GM12878 (cell line): ENCODE data around the gene GID8. TPM values are rescaled to one million over a fixed set of nuclear protein-coding genes. Genes with fewer than 3 reads are reported as not detected.
A peak's percentile ranks its signal among the peaks of the same experiment; 100 is the strongest.

ENCODE experiments used
- ATAC-seq: fragments of 200-7000 bp; cut with Tn5 transposase; 3 replicates; pipeline ENCODE4 v1.9.1; 2020; ENCODE audit warnings: mild to moderate bottlenecking, moderate library complexity
- Bru-seq: library from RNA; stranded (reverse); fragments of 400-500 nt; gene quantifications from one replicate; lab custom pipeline; 2021; lab: Mats Ljungman, UMichigan
- BruChase-seq, 2 experiments: library from RNA; stranded (reverse); fragments of 400-500 nt; gene quantifications; one replicate each; lab custom pipeline; 2021; lab: Mats Ljungman, UMichigan
- BruUV-seq: library from RNA; stranded (reverse); fragments of 400-500 nt; replicated peaks from 2 replicates; lab custom pipeline; 2021; lab: Mats Ljungman, UMichigan
- CTCF ChIA-PET: fragments of 300-600 bp; sonication (Branson Sonifier 250); formaldehyde crosslinking; extraction: SDS; loops from one replicate; lab custom pipeline; 2021; ENCODE audit warnings: inconsistent platforms; lab: Yijun Ruan, JAX
- POLR2A ChIA-PET: fragments of 350-600 bp; formaldehyde crosslinking; extraction: SDS; loops from one replicate; lab custom pipeline; 2021; ENCODE audit warnings: inconsistent platforms; lab: Charles Lee
- RAD21 ChIA-PET: fragments of 300-600 bp; sonication (Branson Sonifier 250); formaldehyde crosslinking; loops from one replicate; lab custom pipeline; 2023; ENCODE audit warnings: antibody characterized with exemption; ENCODE audit not compliant: unreplicated experiment; lab: Charles Lee
- SMC1A ChIA-PET: fragments of 300-600 bp; sonication (Branson Sonifier 250); formaldehyde crosslinking; loops from one replicate; lab custom pipeline; 2023; ENCODE audit not compliant: unreplicated experiment, uncharacterized antibody; lab: Charles Lee
- DNase-seq: peaks from one replicate; pipeline ENCODE4 v3.0.0-alpha.2; 2011; ENCODE audit warnings: low read depth, low spot score
- FAIRE-seq: peaks from 3 replicates; lab custom pipeline; 2011; peaks lifted over from hg19 to GRCh38; lab: Jason Lieb, UNC
- H2AFZ ChIP-seq: 2 replicates; pipeline ENCODE4 v1.6.0; 2011; ENCODE audit warnings: low read depth, low read length, control low read depth; ENCODE audit not compliant: control insufficient read depth
- H3K27ac ChIP-seq: 2 replicates; pipeline ENCODE4 v1.5.1; 2011; ENCODE audit warnings: control low read depth; ENCODE audit not compliant: control insufficient read depth, insufficient read depth
- H3K27me3 ChIP-seq, 2 experiments: replicated peaks in 1 of 2; 2 replicates each; pipeline versions ENCODE4 v1.6.0 to v1.6.1; 2011; ENCODE audit warnings: low read length in 1 of 2; ENCODE audit not compliant: control insufficient read depth in 2 of 2, insufficient read depth in 2 of 2
- H3K36me3 ChIP-seq, 2 experiments: 2 replicates each; pipeline ENCODE4 v1.5.1; 2011; ENCODE audit warnings: low read length in 1 of 2; ENCODE audit not compliant: control insufficient read depth in 2 of 2, insufficient read depth in 2 of 2
- H3K4me1 ChIP-seq: 2 replicates; pipeline ENCODE4 v1.6.1; 2011; ENCODE audit warnings: mild to moderate bottlenecking, low read length, moderate library complexity, mixed read lengths; ENCODE audit not compliant: control insufficient read depth, insufficient read depth
- H3K4me2 ChIP-seq: 2 replicates; pipeline ENCODE4 v1.6.0; 2011; ENCODE audit warnings: control low read depth; ENCODE audit not compliant: control insufficient read depth, insufficient read depth
- H3K4me3 ChIP-seq: fragments of 200-600 bp; sonication (generic); 2 replicates; pipeline ENCODE4 v1.5.1; 2016
- H3K79me2 ChIP-seq: 2 replicates; pipeline ENCODE4 v1.6.0; 2011; ENCODE audit warnings: low read length; ENCODE audit not compliant: control insufficient read depth, insufficient read depth
- H3K9ac ChIP-seq: 2 replicates; pipeline ENCODE4 v1.8.0; 2011; ENCODE audit warnings: low read length, control low read depth, mixed read lengths; ENCODE audit not compliant: control insufficient read depth, insufficient read depth
- H3K9me3 ChIP-seq: replicated peaks from 3 replicates; pipeline ENCODE4 v1.5.1; 2011; ENCODE audit warnings: mild to moderate bottlenecking, low read length; ENCODE audit not compliant: control insufficient read depth, insufficient read depth
- H4K20me1 ChIP-seq: 2 replicates; pipeline ENCODE4 v1.6.0; 2011; ENCODE audit not compliant: control insufficient read depth, insufficient read depth
- BACH1 ChIP-seq: fragments of 450-650 bp; IDR thresholded peaks from 2 replicates; pipeline ENCODE4 v1.6.1; 2017; ENCODE audit warnings: mild to moderate bottlenecking, borderline replicate concordance
- CBX5 ChIP-seq: sonication (generic); IDR thresholded peaks from 2 replicates; pipeline ENCODE4 v1.6.1; 2016; ENCODE audit warnings: low read depth, moderate library complexity, mild to moderate bottlenecking, inconsistent platforms
- CREB1 ChIP-seq: IDR thresholded peaks from 2 replicates; pipeline ENCODE4 v1.6.1; 2012; ENCODE audit warnings: low read depth, mild to moderate bottlenecking, inconsistent platforms
- HDGF ChIP-seq: fragments of 450-650 bp; IDR thresholded peaks from 2 replicates; pipeline ENCODE4 v1.6.1; 2016; ENCODE audit warnings: antibody characterized with exemption
- LARP7 ChIP-seq: fragments of 450-650 bp; IDR thresholded peaks from 2 replicates; pipeline ENCODE4 v1.6.1; 2017; ENCODE audit warnings: mild to moderate bottlenecking
- MXI1 ChIP-seq: fragments of 150-350 bp; IDR thresholded peaks from 2 replicates; pipeline ENCODE4 v1.6.1; 2011; ENCODE audit warnings: low read depth, mild to moderate bottlenecking, inconsistent platforms, low read length, improper control_type of control experiment
- MYC ChIP-seq: IDR thresholded peaks from 2 replicates; pipeline ENCODE4 v1.6.1; 2011; ENCODE audit warnings: mild to moderate bottlenecking, low read length, moderate library complexity, inconsistent platforms; ENCODE audit not compliant: insufficient read depth, insufficient replicate concordance, insufficient read length, severe bottlenecking
- NR2C1 ChIP-seq: fragments of 450-650 bp; IDR thresholded peaks from 2 replicates; pipeline ENCODE4 v1.6.1; 2017; ENCODE audit warnings: antibody characterized with exemption, mild to moderate bottlenecking, moderate library complexity
- NRF1 ChIP-seq: conservative IDR thresholded peaks from 2 replicates; pipeline ENCODE4 v1.6.1; 2011; ENCODE audit warnings: mild to moderate bottlenecking, low read depth, low read length, improper control_type of control experiment
- POLR2A ChIP-seq: IDR thresholded peaks from 2 replicates; pipeline ENCODE4 v1.6.1; 2011; ENCODE audit warnings: low read depth, mild to moderate bottlenecking, low read length
- SMARCA5 ChIP-seq: fragments of 450-650 bp; IDR thresholded peaks from 2 replicates; pipeline ENCODE4 v1.6.1; 2017; ENCODE audit warnings: mild to moderate bottlenecking
- YY1 ChIP-seq: IDR thresholded peaks from 2 replicates; pipeline ENCODE4 v1.6.1; 2011; ENCODE audit warnings: low read depth, mild to moderate bottlenecking, low read length
- ZBED1 ChIP-seq: IDR thresholded peaks from 2 replicates; pipeline ENCODE4 v1.6.1; 2016; ENCODE audit warnings: borderline replicate concordance
- ZBTB4 ChIP-seq: fragments of 450-650 bp; formaldehyde crosslinking; IDR thresholded peaks from 2 replicates; pipeline ENCODE4 v1.4.0; 2022; ENCODE audit warnings: mild to moderate bottlenecking, moderate library complexity
- WGBS: methylation state at CpG from one replicate; pipeline ENCODE4 v1.1.6; 2016; ENCODE audit warnings: low lambda C conversion rate; ENCODE audit not compliant: insufficient replicate concordance, insufficient coverage; ENCODE audit errors: missing lambda C conversion rate; 5-methylcytosine and 5-hydroxymethylcytosine counted together
- in situ Hi-C: fragments of 300-500 bp; cut with MboI; formaldehyde crosslinking; loops from 9 replicates; pipeline ENCODE4 v1.14.3; 2018; ENCODE audit warnings: mixed read lengths
- intact Hi-C: fragments of 100-400 bp; cut with micrococcal nuclease; formaldehyde crosslinking; loops from one replicate; pipeline ENCODE4 v1.14.2; 2022; ENCODE audit not compliant: unreplicated experiment
- long read RNA-seq, 2 experiments: library from polyadenylated mRNA; unstranded; transcript quantifications; one replicate each; pipeline ENCODE4 v2.0.0, GENCODE V29; 2019 to 2020
- polyA minus RNA-seq, 3 experiments: library from RNA; depleted of rRNA, polyadenylated mRNA; stranded (reverse); fragments of >200 nt; gene quantifications; 2 replicates each; pipeline ENCODE4 v1.2.3, GENCODE V29; 2011
- polyA plus RNA-seq, 11 experiments: library from polyadenylated mRNA; depleted of rRNA in 4 of 11; unstranded in 6 of 11; stranded (reverse) in 5 of 11; fragments of >200 nt; fragmentation: Nextera tagmentation in 4 of 11; fragmentation: Illumina TruSeq in 1 of 11; extraction: Ambion mirVana in 4 of 11; extraction: Trizol in 1 of 11; gene quantifications; 1 replicate in 1 of 11; 2 replicates in 10 of 11; pipeline versions ENCODE4 v1.2.1 to v1.2.3, GENCODE V29; 2011 to 2016; ENCODE audit warnings: inconsistent platforms in 2 of 11, missing spikeins in 2 of 11, low read depth in 1 of 11
- total RNA-seq, 4 experiments: library from RNA; depleted of rRNA in 3 of 4; stranded (reverse); fragments of >200 nt in 3 of 4; fragmentation: Illumina TruSeq in 1 of 4; extraction: Trizol in 1 of 4; gene quantifications; 2 replicates each; pipeline versions ENCODE4 v1.2.1 to v1.2.3, GENCODE V29; 2013 to 2021

GID8 gene
- total RNA-seq (2013; cell fraction: nucleolus; rRNA removed) = 16.8 and 17.6 TPM in 2 replicates
- total RNA-seq (2014; rRNA removed) (21.7 and 25.2 TPM in 2 replicates), total RNA-seq (2014; rRNA removed; fragmentation: Illumina TruSeq; extraction: Trizol) (21.7 and 22.7 TPM in 2 replicates), total RNA-seq (2021) (33.1 and 33.8 TPM in 2 replicates), polyA plus RNA-seq (2011; rRNA removed) (28.2 and 30.6 TPM in 2 replicates), polyA plus RNA-seq (2014; fragmentation: Illumina TruSeq; extraction: Trizol) (17.6 and 22.8 TPM in 2 replicates), polyA plus RNA-seq (2014; fragmentation: Nextera tagmentation; extraction: Ambion mirVana) (10 to 100 TPM; 12.0 to 13.2 TPM), polyA plus RNA-seq (2014; rRNA removed) (27.9 and 29.8 TPM in 2 replicates), polyA plus RNA-seq (2016; fragmentation: Nextera tagmentation; extraction: Ambion mirVana) (10 to 100 TPM; 16.5 to 20.1 TPM), polyA minus RNA-seq (2011; rRNA and poly(A)+ RNA removed) (26.9 and 30.9 TPM in 2 replicates), Bru-seq, nascent RNA (percentile 85 among the genes with signal in this experiment), BruChase-seq, experiment 1, labeled RNA remaining after a 6-hour chase (percentile 95 among the genes with signal in this experiment), BruChase-seq, experiment 2, labeled RNA remaining after a 2-hour chase (percentile 96 among the genes with signal in this experiment)
- 19.1 TPM for polyA plus RNA-seq (2011; ENCODE audit: low read depth)
- polyA plus RNA-seq (2011; cell fraction: cytosol; rRNA removed) = 29.1 and 34.1 TPM in 2 replicates
- 19.5 and 22.0 TPM in 2 replicates for polyA plus RNA-seq (2011; cell fraction: nucleus; rRNA removed)
- 21.7 and 23.3 TPM in 2 replicates for polyA plus RNA-seq (2012)
- polyA minus RNA-seq (2011; cell fraction: cytosol; rRNA and poly(A)+ RNA removed) = 11.3 and 11.9 TPM in 2 replicates
- polyA minus RNA-seq (2011; cell fraction: nucleus; rRNA and poly(A)+ RNA removed) = 7.1 and 9.1 TPM in 2 replicates
- long read RNA-seq, experiment 1, full-length matches to known transcripts = 28 of 32 reads
- long read RNA-seq, experiment 1, partial matches to known transcripts = 0 of 32 reads
- long read RNA-seq, experiment 1, other reads (novel, unspliced or antisense) = 4 of 32 reads
- long read RNA-seq, experiment 2, full-length matches to known transcripts = 136 of 177 reads
- long read RNA-seq, experiment 2, partial matches to known transcripts = 8 of 177 reads
- long read RNA-seq, experiment 2, other reads (novel, unspliced or antisense) = 33 of 177 reads

GRCh38 chr20:62938105-62938888 lies at the start of gene GID8:
TSS of gene GID8 (plus strand) at chr20:62938147. CDS start at chr20:62941503, 3,356 bp downstream.
- WGBS = under 1% methylated on average over 50 of the region's 79 CpGs
- Histone ChIP-seq H2AFZ (peak within 1 kb of the TSS; percentile 81), H3K4me3 (peak within 1 kb of the TSS; percentile 98), H3K36me3 (peaks cover 0 to 19% of the 10 kb centered on the region in 2 experiments; a peak in 3 of 4 replicates), H4K20me1 (no peaks in the 10 kb centered on the region), H3K79me2 (peaks cover 80% of the 10 kb centered on the region), H3K4me1 (0 out of 2 replicates have a peak, but pooled peaks cover 5% of the 10 kb centered on the region), H3K9me3 (no peaks in the 10 kb centered on the region), H3K4me2 (peak within 1 kb of the TSS; percentile 90), H3K27me3 (no peaks in the 10 kb centered on the region), H3K9ac (peak within 1 kb of the TSS; percentile 93), H3K27ac (peak within 1 kb of the TSS; percentile 90)
- ChIA-PET RAD21 (interaction anchor here (0.6 to 2.5 kb wide), 5 partner anchors 11 to 73 kb away, joined by 3 to 17 read pairs (median 4); partner anchors contain the start of gene SLC17A9), SMC1A (interaction anchor here (1.9 to 4.2 kb wide), 3 partner anchors 14 to 20 kb away, joined by 5 to 20 read pairs (median 7); partner anchors contain the start of gene SLC17A9), POLR2A (interaction anchor here (0.5 to 4.9 kb wide), 7 partner anchors 10 to 142 kb away, joined by 3 to 59 read pairs (median 9); partner anchors contain the start of genes DIDO1 and MRGBP), CTCF (interaction anchor here (0.7 to 3.1 kb wide), 8 partner anchors 12 to 71 kb away, joined by 3 to 10 read pairs (median 4); partner anchors contain the start of gene DIDO1)
- peak; percentile 66 for ATAC-seq
- intact Hi-C loops (loop anchor here (2.0 kb wide), 1 partner anchor 15 kb away; the partner anchor contains the start of gene SLC17A9), in situ Hi-C loops (no loop called here)
- FAIRE-seq = no peak
- DNase-seq = no peak
- BruUV-seq = no TSS peak
- TF ChIP-seq BACH1 = peak; percentile 50; the same call in 1 of the 2 replicates
- no peak for TF ChIP-seq CBX5
- TF ChIP-seq CREB1 = no peak
- TF ChIP-seq NRF1 = no peak
- no peak for TF ChIP-seq MYC
- peak; percentile 80 for TF ChIP-seq SMARCA5
- no peak for TF ChIP-seq MXI1
- no peak for TF ChIP-seq ZBTB4
- no peak for TF ChIP-seq HDGF
- TF ChIP-seq NR2C1 = 0 out of 2 replicates have a peak, but pooled peaks have one; percentile 14
- peak; percentile 53 for TF ChIP-seq POLR2A
- peak; percentile 91 for TF ChIP-seq LARP7
- no peak for TF ChIP-seq ZBED1
- TF ChIP-seq YY1 = peak; percentile 43; the same call in 1 of the 2 replicates
